DLD1 (cell line): Measurements from ENCODE around the gene COL20A1.

Experiments used
- in situ Hi-C: cut with HindIII; loops from 2 replicates; pipeline ENCODE4 v1.10.0; 2017; ENCODE audit warnings: low sequenced_read_pairs

COL20A1 gene

DNA sequence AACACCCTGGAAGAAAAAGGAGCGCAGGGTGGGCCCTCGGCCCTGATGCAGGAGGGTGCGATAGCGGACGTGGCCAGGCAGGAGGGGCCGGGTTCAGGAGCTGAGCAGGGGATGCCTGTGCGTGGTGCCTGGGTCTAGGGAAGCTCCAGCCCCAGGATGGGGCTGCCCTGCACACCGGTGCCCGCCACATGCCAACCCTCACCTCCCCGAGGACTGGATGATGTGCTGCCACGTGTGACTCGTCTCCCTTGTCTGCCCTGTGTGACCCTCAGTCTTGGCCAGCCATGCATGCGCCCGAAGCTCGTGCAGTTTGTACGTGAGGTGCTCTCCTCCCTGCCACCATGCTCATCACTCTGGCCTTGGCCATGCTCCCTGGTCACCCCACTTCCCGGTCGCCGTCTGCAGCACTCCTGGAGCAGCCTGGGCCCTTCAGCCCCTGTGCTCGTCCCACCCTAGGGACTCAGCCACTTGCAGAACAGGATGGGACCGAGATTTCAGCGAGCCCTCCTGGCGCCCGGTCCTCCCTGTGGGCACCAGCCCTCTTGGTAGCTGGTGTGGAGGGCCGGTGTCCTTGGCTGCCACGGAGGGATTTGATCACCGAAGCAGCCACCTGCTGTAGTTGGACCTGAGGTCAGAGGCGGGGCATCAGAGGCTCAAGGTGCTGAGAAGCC lies 4.3 kb upstream of the COL20A1 start:
- in situ Hi-C loops: loop anchor here (25.0 kb wide), 1 partner anchor 99 kb away; no protein-coding TSS in a partner anchor

DNA sequence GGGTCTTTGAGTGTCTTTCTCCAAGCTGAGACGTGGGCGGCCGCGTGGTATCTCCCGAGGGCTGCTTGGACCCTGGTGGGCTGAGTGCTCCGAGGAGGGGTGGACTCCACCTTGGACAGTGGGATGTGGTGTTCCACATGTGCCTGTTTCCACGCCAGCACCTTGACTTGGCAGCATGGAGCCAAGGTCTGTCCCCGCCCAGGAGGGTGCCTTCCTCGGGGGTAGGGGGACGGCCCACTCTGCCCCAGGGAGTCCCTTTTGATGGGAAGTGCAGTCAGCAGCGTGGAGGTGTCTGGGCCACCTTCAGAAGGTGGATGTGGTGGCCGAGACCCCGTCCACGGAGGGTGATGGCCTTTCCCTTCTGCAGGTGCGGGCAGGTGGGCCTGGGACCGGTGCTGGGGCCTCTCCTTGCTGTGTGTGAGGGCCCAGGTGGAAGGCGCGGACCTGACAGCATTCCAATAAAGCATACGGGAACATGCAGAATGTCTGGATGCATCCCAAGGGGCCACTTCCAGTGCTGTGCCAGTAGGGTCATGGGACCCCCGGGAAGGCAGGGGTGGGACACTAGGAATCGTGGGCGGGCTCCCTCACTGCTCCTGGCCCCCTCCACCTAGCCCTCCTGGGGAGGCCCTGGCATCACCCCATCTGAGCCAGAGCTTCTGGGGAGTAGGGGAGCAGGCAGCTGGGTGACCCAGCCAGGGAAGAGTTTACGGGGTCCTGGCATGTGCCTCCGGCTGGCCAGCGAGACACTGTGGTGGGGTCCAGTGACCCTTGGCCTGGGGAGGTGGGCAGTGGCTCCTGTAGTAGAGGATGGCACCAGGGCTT lies 3.5 kb upstream of the COL20A1 start:
- in situ Hi-C loops: loop anchor here (25.0 kb wide), 1 partner anchor 98 kb away; no protein-coding TSS in a partner anchor

DNA sequence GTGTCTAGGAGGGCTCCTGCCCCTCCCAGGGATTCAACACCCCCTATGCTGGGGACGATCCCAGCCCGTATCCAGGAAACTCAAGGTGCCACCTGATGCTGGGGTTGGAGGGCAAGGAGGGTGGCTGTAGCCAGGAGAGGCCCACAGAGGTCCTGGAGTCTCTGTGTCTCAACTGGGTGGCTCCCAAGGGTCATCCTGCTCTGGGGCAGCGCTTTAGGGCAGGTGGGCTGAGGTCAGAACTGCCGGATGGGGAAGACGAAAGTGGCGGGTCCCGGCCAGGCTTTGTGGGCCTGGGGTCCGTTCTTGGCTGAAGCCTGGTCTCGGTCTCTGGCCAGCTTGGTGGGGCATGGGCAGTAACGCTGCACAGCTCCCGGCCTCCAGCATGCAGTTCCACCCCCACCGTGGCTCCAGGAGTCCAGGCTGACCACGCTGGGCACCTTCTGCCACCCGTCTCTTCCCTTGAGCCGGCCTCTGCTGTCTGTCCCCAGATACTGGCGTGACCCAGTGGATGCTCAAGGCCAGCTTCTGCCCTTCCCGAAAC lies 2.8 kb upstream of the COL20A1 start:
- in situ Hi-C loops: loop anchor here (25.0 kb wide), 1 partner anchor 97 kb away; no protein-coding TSS in a partner anchor

DNA sequence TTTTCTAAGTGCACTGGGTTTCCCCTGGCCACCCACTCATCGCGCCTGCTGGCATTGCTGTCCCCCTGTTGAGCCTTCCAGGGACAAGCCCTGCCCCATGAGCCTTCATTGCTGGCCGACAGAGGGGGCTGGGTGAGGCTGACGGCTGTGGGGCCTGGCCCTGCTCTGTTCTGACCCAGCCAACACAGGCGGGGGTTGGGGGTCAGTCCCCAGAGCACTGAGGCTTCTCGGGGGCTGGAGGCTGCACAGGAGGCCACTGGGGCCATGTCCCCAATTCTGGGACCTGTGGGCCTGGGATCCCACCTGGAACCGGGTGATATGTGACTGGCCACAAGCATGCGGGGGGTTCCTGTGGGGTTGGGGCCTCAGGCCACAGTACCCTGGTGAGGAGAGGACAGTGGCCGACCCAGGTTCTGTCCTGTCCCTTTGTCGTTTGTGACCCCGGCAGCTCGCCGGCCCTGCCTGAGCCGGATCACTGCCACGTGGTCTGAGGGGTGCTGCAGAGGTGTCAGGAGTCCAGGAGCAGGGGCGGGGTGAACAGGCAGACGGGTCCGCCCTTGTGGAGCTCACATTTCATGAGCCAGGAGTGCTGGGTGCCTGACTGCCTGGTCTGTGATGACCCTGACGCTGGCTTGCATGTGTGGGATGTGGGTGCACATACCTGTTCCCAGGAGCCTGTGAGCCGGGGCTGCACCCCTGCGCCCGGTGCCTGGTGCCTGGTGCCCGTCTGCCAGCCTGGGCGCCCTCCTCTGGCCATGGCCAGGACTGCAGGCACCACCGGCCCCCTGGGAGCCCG lies 2.1 kb upstream of the COL20A1 start:
- in situ Hi-C loops: loop anchor here (25.0 kb wide), 1 partner anchor 96 kb away; no protein-coding TSS in a partner anchor

DNA sequence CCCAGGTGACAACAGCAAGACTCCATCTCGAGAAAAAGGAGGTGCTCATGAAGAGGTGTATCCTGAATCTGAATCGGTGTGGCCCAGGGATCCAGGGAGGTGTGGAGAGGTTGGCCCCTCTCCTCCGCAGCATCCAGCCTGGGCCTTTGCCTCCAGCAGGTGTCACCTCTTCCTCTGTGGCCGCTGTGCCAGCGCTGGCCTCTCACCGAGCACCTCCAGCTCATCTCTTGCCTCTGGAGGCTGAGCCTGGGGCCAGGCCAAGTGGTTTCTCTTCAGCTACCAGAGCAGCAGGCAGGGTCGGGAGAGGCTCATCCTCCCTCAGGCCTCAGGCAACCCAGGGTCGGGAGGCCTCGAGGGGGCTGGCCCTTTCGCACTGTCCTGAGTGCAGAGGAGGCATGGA lies 1.2 kb upstream of the COL20A1 start:
- in situ Hi-C loops: loop anchor here (25.0 kb wide), 1 partner anchor 95 kb away; no protein-coding TSS in a partner anchor

DNA sequence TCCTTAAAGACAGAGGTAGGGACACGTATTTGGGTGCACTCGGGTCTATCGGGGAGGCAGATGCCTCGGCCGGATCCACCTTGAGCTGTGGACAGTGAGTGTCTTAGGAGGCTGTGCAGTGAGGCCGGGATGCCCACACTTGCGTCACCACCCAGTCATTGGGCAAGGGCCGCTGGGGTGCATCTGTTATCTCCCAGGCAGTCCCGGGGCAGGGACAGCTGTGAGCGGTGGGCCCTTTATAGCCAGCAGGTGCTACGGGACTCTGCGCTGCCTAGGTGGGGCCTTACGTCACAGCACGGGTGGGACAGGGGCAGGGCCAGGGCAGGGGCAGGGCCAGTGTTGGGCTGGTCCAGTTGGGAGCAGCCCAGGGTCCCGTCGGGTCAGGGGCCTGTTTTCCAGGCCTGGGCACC lies 689 bp upstream of the COL20A1 start:
- in situ Hi-C loops: loop anchor here (25.0 kb wide), 1 partner anchor 95 kb away; no protein-coding TSS in a partner anchor

DNA sequence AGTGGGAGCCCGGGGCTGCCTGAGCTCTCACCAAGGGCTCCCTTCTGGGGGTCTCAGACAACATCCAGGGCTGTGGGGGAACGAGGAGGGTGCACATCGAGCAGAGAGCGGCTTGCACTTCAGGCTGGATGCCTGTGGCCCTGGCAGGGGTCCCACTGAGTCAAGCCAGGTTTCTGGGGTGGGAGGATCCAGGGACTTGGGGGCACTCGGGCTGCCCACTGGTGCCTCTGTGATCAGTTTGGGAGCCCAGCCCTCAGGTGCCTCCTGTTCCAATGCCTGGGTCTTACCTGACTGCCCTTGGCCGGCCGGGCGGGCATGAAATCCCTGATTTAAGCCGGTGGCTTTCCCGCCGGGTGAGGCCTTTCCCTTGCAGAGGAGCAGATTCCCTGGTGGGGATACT lies 470 bp downstream of the COL20A1 start:
- in situ Hi-C loops: loop anchor here (25.0 kb wide), 1 partner anchor 94 kb away; no protein-coding TSS in a partner anchor

DNA sequence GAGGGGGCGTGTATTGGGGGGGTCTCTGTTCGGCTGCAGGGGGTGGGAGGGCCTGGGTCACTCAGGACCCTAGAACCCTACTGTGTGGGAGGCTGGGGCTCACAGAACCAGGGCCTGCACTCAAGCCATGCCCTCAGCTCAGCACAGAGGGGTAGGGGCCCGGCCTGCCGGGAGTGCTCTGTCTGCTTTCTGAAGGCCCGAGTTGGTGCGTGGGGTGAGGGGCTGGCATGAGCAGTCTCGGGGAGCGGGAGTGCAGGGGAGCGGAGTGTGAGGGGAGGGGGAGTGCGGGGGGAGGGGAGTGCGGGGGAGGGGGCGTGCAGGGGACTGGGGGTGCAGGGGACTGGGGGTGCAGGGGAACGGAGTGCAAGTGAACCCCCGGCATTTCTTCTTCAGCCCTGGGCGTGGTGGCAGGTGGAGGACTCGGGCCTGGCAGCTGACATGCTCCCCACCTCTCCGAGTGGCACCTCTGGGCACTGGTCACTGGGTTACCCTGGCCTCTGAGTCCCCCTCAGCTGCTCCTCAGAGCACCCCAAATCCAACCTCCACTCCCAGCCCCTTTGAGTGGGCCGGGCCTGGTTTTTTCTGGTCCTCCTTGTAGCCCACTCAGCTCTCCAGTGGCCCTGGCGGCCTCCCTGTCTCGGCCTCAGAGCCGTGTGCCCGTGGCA lies 1.0 kb downstream of the COL20A1 start:
- in situ Hi-C loops: loop anchor here (25.0 kb wide), 1 partner anchor 93 kb away; no protein-coding TSS in a partner anchor

DNA sequence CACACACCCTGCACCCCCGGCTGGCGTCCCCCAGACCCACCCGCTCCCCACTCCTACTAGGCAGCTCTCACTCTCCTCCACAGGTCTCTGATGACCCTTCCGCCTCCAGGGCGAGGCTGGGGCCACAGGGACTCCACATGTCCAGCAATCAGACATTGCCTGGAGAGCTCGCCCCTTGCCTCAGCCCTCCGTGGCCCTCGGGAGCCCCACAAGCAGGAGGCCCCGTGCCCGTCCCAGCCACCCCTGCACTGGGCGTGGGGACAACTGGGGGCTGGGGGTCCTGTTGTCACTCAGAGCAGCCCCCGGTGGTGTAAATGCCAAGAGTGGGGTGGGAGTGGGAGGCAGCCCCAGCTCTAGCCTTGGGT lies 1.5 kb downstream of the COL20A1 start:
- in situ Hi-C loops: loop anchor here (25.0 kb wide), 1 partner anchor 93 kb away; no protein-coding TSS in a partner anchor

DNA sequence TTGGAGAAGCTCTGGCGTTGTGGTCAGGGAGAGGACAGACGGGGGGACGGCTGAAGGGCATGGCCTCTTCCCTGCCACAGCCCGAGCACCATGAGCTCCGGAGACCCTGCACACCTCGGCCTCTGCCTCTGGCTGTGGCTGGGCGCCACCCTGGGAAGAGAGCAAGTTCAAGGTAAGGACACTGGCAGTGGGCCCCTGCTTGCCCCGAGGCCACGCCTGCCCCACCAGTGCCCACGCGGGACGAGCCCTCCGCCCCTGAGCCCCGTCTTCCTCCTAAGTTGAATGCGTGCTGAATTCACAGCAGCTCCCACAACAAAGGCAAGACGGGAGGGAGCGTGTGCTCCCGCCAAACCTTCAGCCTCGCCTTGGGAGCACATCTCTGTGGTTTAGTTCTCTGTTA lies 2.0 kb downstream of the COL20A1 start:
- in situ Hi-C loops: loop anchor here (25.0 kb wide), 1 partner anchor 92 kb away; no protein-coding TSS in a partner anchor

DNA sequence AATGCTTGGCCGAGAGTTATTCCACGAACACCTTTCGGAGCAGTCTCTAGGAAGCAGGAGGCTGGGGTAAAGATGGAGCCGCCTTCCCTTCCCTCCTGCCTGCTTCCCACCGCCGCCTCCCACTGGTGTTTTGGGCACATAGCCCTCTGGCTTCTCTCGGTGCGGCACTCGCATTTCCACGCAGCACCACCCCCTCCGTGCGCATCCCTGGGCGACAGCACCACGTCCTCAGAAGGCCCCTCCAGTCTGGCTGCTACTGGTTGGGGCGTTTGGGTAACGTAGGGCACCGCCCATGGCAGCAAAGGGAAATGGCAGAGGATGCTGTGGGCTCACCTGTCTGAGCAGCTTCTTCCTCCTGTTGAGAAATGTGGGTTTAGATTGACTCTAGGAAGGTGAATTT lies 2.4 kb downstream of the COL20A1 start:
- in situ Hi-C loops: loop anchor here (25.0 kb wide), 1 partner anchor 92 kb away; no protein-coding TSS in a partner anchor

DNA sequence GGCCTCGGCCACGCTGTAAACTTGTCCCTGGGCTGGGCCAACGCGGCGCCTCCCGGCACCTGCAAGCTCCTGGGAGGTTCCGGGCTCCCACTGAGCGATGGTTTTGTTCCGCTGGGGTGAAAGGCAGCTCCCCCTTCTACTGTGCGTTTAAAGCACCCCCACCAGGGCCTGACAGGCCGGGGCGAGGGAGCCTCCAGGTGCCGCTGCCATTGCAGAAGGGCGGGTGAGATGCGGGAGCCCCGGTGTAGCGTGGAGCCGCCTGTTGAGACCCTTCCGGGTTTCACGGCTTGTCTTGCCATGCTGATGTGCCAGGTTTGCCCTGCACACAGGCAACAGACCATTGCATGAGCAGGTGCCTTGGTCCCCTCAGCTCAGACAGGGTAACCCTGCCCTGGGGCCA lies 2.9 kb downstream of the COL20A1 start:
- in situ Hi-C loops: loop anchor here (25.0 kb wide), 1 partner anchor 91 kb away; no protein-coding TSS in a partner anchor

DNA sequence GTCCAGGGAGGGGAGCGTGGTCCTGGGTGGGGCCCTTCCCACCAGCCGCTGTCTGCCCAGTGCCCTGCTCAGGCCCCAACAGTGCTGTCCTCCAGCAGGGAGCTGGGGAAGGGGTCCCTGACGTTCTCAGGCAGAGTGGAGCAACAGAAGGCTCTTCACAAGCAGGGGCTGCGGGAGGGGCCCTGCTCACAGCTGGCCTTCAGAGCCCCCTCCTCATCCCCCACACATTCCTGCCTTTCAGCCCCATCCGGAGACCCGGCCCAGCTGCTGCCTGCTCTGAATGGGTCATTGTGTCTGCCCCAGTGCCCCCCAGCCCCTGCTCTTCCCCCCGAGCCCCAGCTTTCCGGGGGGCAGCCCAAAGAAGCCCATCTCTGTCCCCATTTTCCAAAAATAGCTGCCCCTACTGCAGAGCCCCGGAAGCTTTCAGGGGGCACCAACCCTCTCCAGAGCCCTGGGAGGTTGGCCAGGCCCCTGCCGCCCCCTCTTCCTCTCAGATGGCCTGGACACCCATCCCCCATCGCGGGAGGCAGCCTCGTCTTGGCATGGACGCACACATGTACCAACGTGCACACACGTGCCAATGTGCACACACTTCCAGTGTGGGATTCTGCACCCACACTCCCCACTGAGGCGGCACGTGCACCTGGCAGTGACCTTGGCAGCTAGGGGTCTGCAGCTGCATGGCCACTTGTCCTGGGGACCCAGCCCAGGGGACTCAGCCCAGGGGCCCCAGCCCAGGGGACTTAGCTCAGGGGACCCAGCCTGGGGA lies 3.7 kb downstream of the COL20A1 start:
- in situ Hi-C loops: loop anchor here (25.0 kb wide), 1 partner anchor 91 kb away; no protein-coding TSS in a partner anchor

DNA sequence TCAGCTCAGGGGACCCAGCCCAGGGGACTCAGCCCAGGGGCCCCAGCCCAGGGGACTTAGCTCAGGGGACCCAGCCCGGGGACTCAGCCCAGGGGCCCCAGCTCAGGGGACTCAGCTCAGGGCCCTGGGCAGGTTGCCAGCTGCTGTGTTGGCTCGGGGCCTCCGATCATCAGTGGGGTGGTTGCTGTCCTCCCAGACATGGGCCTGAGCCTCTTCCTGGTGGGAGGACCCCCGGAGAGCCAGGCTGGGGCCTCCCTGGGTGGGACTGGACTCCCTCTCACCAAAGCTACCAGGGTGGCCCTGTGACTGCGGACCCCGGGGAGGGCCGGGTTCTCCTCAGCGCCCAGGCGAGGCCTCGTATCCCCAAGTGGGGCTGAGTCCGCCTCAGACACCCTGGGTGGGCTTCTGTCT lies 4.4 kb downstream of the COL20A1 start:
- in situ Hi-C loops: loop anchor here (25.0 kb wide), 1 partner anchor 90 kb away; no protein-coding TSS in a partner anchor

DNA sequence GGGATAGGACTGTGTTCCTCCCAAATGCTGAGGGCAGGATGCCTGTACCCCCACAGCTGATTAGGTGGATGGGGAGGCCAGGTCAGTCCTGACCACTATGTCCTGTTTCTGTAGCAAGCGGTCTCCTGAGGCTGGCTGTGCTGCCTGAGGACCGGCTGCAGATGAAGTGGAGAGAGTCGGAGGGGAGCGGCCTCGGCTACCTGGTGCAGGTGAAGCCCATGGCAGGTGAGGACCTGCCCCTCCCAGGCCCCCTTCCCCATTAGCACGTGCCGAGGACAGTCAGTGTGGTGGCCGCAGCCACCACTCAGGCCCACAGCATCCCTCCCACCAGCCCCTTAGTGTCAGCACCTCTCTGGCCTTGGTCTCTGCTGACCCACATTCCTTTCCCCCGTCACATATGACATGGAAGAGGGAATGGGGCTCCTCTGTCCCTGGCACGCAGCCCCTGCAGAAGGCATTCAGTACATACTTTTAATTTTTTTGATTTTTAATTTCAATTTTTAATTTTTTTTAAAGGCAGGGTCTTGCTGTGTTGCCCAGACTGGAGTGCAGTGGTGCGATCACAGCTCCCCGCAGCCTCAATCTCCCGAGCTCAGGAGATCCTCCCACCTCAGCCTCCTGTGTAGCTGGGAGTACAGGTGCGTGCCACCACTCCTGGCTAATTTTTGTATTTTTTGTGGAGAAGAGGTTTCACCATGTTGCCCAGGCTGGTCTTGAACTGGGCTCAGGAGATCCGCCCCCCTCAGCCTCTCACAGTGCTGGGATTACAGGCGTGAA lies 5.0 kb downstream of the COL20A1 start:
- in situ Hi-C loops: loop anchor here (25.0 kb wide), 1 partner anchor 89 kb away; no protein-coding TSS in a partner anchor

DNA sequence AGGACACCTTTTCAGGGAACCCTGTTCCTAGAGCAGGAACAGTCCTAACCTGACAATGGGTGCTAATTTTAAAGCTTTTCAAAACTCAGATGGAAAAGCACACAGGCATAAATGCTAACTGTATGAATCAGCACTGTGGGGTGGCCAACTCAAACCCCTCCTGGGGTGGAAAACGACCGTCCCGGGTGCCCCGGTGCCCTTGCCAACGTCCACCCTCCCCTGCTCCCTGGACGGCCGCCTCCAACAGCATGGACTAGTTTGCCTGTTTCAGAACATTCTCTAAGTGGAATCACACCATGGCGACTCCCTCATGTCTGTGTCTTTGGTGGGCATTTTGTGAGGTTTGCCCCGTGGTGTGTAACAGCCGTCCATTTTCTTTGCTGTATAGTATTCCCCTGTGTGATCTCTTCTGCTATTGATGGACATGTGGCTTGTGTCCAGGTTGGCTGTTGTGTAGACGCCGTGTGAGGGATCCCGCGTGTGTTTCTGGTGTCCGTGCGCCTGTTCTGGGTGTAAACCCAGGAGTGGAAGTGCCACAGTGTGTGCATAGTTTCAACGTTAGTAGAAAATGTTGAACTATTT lies 5.8 kb downstream of the COL20A1 start:
- in situ Hi-C loops: loop anchor here (25.0 kb wide), 1 partner anchor 88 kb away; no protein-coding TSS in a partner anchor

DNA sequence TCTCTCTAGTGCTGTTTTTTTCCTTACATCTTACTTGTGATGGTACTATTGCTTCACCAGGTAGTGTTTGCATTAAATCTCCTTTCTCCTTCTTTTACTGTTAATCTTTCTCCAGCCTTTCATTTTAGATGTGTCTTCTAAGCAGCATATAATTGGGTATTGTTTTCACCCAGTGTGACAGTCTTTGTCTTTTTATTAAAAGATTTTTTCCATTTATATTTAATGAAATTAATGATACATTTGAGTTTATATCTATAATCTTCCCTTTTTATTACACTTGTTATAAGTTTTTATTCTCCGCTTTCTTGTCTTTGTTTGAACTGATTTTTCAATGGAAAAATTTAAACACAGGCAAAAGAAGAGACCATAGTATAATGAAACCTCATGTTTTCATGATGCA lies 8.7 kb downstream of the COL20A1 start:
- in situ Hi-C loops: no loop called here
